ENCODE results near the gene DUXB.

GRCh38 chr16:75687361-75687760, 13.9 kb downstream of the DUXB start:
- TF ChIP-seq CTCF (IDR thresholded peaks at IDR 0.05 in 8 of 11, conservative IDR thresholded peaks at IDR 0.05 in 3 of 11): no peak
- no peak for TF ChIP-seq POLR2A (IDR thresholded peaks at IDR 0.05)
- TF ChIP-seq POLR2AphosphoS5 (IDR thresholded peaks at IDR 0.05): no peak

Measured in spleen (tissue), 7 donors.